ENCODE measurements around the gene CUBN. TPM values are rescaled to one million over a fixed set of nuclear protein-coding genes. Genes with fewer than 3 reads are reported as not detected.
A peak's percentile ranks its signal among the peaks of the same experiment; 100 is the strongest.

Gene CUBN
- total and polyA plus RNA-seq, 2 experiments from 2014 or later, result 0.41 to 0.65 TPM

- TF ChIP-seq EZH2 (IDR thresholded peaks at IDR 0.05; ENCODE audit: insufficient read depth, poor library complexity, severe bottlenecking), result no peak
- TF ChIP-seq EZH2phosphoT487 (IDR thresholded peaks at IDR 0.05; ENCODE audit: insufficient read depth, low read depth), result no peak
- Histone ChIP-seq H2AFZ (no peak overlapping the region), H3F3A (ENCODE audit: insufficient read depth) (peaks cover 11% of the 10 kb centered on the region; the same call in 1 of the 2 replicates), H3K4me3 (no peak overlapping the region), H4K20me1 (ENCODE audit: insufficient read depth) (no peaks in the 10 kb centered on the region), H3K9me2 (ENCODE audit: insufficient read depth) (no peaks in the 10 kb centered on the region), H3K79me2 (ENCODE audit: insufficient read depth) (no peaks in the 10 kb centered on the region), H3K4me2 (ENCODE audit: unreplicated experiment) (peak overlapping the region; percentile 65), H3K36me3 (ENCODE audit: low read depth) (no peaks in the 10 kb centered on the region), H3K27me3 (replicated peaks; ENCODE audit: insufficient read depth) (no peaks in the 10 kb centered on the region), H3K4me1 (ENCODE audit: insufficient read depth) (peaks cover 5% of the 10 kb centered on the region), H3K9ac (no peak overlapping the region), H3K9me3 (ENCODE audit: low read depth) (no peaks in the 10 kb centered on the region), H3K27ac (no peak overlapping the region)
- in situ Hi-C loops (cut with MboI), result no loop called here
- no peak for DNase-seq
- 67 to 76% methylated on average over 2 of the region's 2 CpGs for WGBS, 2 experiments (ENCODE audit: low coverage in 1 of 2, low lambda C conversion rate in 2 of 2, missing lambda C conversion rate in 2 of 2)
These were observed 20.6 kb downstream of the CUBN start for GRCh38 chr10:17109046-17109445.

DNA sequence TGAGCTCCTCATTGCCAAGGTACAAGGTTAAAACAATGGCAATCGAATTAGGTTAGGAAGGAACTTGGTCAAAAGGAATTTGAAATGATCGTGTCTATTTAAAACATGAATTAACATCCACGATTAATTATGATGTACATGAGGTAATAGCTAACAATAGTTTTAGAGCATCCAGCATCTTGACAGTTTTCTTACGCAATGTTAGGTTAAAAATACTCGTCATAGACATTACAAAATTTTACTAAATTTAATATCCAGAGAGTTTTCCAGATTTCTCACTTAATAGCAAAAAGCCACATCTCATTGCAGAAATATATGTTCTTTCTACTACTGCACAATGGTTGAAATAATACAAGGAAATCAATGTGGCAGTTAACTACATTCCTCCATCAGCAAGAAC lies 22.6 kb downstream of the CUBN start:
- Histone ChIP-seq H3K9ac (no peak overlapping the region), H3K4me2 (ENCODE audit: unreplicated experiment) (no peak overlapping the region), H3K9me3 (ENCODE audit: low read depth) (no peaks in the 10 kb centered on the region), H3K27me3 (replicated peaks; ENCODE audit: insufficient read depth) (no peaks in the 10 kb centered on the region), H2AFZ (no peak overlapping the region), H3F3A (ENCODE audit: insufficient read depth) (peaks cover 11% of the 10 kb centered on the region; the same call in 1 of the 2 replicates), H3K9me2 (ENCODE audit: insufficient read depth) (no peaks in the 10 kb centered on the region), H3K79me2 (ENCODE audit: insufficient read depth) (no peaks in the 10 kb centered on the region), H3K36me3 (ENCODE audit: low read depth) (no peaks in the 10 kb centered on the region), H3K27ac (no peak overlapping the region), H3K4me1 (ENCODE audit: insufficient read depth) (peaks cover 5% of the 10 kb centered on the region), H4K20me1 (ENCODE audit: insufficient read depth) (no peaks in the 10 kb centered on the region), H3K4me3 (no peak overlapping the region)
- WGBS, 2 experiments (ENCODE audit: low coverage in 1 of 2, low lambda C conversion rate in 2 of 2, missing lambda C conversion rate in 2 of 2), result 76 to 77% methylated on average over 5 of the region's 5 CpGs
- DNase-seq, result no peak
- TF ChIP-seq EZH2 (IDR thresholded peaks at IDR 0.05; ENCODE audit: insufficient read depth, poor library complexity, severe bottlenecking), result no peak
- in situ Hi-C loops (cut with MboI), result no loop called here

DNA sequence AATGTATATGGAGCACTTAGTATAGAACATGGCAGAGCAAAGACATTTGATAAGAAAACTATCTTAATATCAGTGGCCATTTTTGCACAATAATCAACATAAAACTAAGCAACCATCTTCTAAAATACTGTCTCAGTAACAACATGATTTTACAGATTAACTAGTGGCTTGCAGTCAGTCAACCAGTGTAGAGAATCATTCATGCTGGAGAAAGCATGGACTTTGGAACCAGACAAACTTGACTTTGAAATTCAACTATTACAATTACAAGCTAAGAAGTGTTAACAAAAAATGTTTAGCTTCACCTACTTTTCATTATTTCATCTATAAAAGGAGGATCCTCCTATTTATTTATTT lies 27.7 kb downstream of the CUBN start:
- no peaks in the 10 kb centered on the region for H3F3A ChIP-seq (ENCODE audit: insufficient read depth)
- no peak for TF ChIP-seq EZH2 (IDR thresholded peaks at IDR 0.05; ENCODE audit: insufficient read depth, poor library complexity, severe bottlenecking)
- TF ChIP-seq EZH2phosphoT487 (IDR thresholded peaks at IDR 0.05; ENCODE audit: insufficient read depth, low read depth), result no peak
- no peak overlapping the region for H3K27ac ChIP-seq
- H3K79me2 ChIP-seq (ENCODE audit: insufficient read depth), result no peaks in the 10 kb centered on the region
- no peaks in the 10 kb centered on the region for H3K9me2 ChIP-seq (ENCODE audit: insufficient read depth)
- H3K9ac ChIP-seq, result no peak overlapping the region
- no peak for DNase-seq
- no peaks in the 10 kb centered on the region for H3K27me3 ChIP-seq (replicated peaks; ENCODE audit: insufficient read depth)
- H3K9me3 ChIP-seq (ENCODE audit: low read depth), result peaks cover under 1% of the 10 kb centered on the region
- no peaks in the 10 kb centered on the region for H3K4me1 ChIP-seq (ENCODE audit: insufficient read depth)
- no peak overlapping the region for H3K4me2 ChIP-seq (ENCODE audit: unreplicated experiment)
- no peaks in the 10 kb centered on the region for H3K36me3 ChIP-seq (ENCODE audit: low read depth)
- in situ Hi-C loops (cut with MboI), result no loop called here
- no peak overlapping the region for H2AFZ ChIP-seq
- no peaks in the 10 kb centered on the region for H4K20me1 ChIP-seq (ENCODE audit: insufficient read depth)
- no peak overlapping the region for H3K4me3 ChIP-seq

DNA sequence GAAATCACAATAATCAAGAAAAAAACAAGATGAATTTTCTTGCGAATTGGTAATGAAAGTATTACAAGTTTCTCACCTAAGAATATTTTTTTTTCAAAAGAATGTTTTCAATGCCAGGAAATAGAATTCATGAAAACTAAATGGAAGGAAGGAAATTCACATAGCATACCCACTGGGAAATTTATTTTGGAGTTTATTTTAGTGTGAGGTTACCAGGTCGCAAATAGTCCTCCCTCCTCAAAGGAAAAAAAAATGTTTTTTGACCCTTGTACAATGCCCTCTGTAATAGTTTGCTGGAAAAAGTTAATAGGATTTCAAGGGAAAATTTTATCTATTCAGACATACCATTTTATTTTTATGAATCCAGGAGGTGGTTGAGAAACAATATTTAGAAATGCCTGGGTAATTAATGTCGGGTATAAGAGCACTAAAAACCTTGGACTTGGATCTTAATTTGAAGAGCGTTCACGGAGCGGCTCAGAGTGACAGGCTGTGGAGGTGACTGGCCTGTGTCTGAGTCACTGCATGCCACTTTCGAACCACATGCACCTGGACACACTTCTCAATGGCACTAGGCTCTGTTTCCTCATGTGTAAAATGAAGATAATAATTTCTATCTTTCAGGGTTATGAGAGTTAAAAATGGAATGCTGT lies 28.2 kb downstream of the CUBN start:
- H3K27me3 ChIP-seq (replicated peaks; ENCODE audit: insufficient read depth), result no peaks in the 10 kb centered on the region
- in situ Hi-C loops (cut with MboI), result no loop called here

GRCh38 chr10:17100586-17100985 lies 29.0 kb downstream of the CUBN start:
- no peaks in the 10 kb centered on the region for H3K36me3 ChIP-seq (ENCODE audit: low read depth)
- no peak overlapping the region for H3K27ac ChIP-seq
- H3K9ac ChIP-seq, result no peak overlapping the region
- no peaks in the 10 kb centered on the region for H3F3A ChIP-seq (ENCODE audit: insufficient read depth)
- H3K9me2 ChIP-seq (ENCODE audit: insufficient read depth), result no peaks in the 10 kb centered on the region
- no peaks in the 10 kb centered on the region for H3K4me1 ChIP-seq (ENCODE audit: insufficient read depth)
- no peak for DNase-seq
- TF ChIP-seq EZH2 (IDR thresholded peaks at IDR 0.05; ENCODE audit: insufficient read depth, poor library complexity, severe bottlenecking) (no peak), EZH2phosphoT487 (IDR thresholded peaks at IDR 0.05; ENCODE audit: insufficient read depth, low read depth) (no peak)
- 81 to 82% methylated on average over 9 of the region's 9 CpGs for WGBS, 2 experiments (ENCODE audit: low coverage in 1 of 2, low lambda C conversion rate in 2 of 2, missing lambda C conversion rate in 2 of 2)
- in situ Hi-C loops (cut with MboI), result no loop called here
- H3K27me3 ChIP-seq (replicated peaks; ENCODE audit: insufficient read depth), result no peaks in the 10 kb centered on the region
- H3K4me3 ChIP-seq, result no peak overlapping the region
- no peaks in the 10 kb centered on the region for H4K20me1 ChIP-seq (ENCODE audit: insufficient read depth)
- H2AFZ ChIP-seq, result no peak overlapping the region
- no peak overlapping the region for H3K4me2 ChIP-seq (ENCODE audit: unreplicated experiment)
- peaks cover 6% of the 10 kb centered on the region for H3K9me3 ChIP-seq (ENCODE audit: low read depth)
- H3K79me2 ChIP-seq (ENCODE audit: insufficient read depth), result no peaks in the 10 kb centered on the region

More for the DNA sequence above, 28.2 kb downstream of the CUBN start:
- Histone ChIP-seq H3K9me3 (ENCODE audit: low read depth) (peaks cover 6% of the 10 kb centered on the region), H2AFZ (no peak overlapping the region), H4K20me1 (ENCODE audit: insufficient read depth) (no peaks in the 10 kb centered on the region), H3F3A (ENCODE audit: insufficient read depth) (no peaks in the 10 kb centered on the region), H3K4me2 (ENCODE audit: unreplicated experiment) (no peak overlapping the region), H3K4me3 (no peak overlapping the region), H3K79me2 (ENCODE audit: insufficient read depth) (no peaks in the 10 kb centered on the region), H3K4me1 (ENCODE audit: insufficient read depth) (no peaks in the 10 kb centered on the region), H3K36me3 (ENCODE audit: low read depth) (no peaks in the 10 kb centered on the region), H3K9me2 (ENCODE audit: insufficient read depth) (no peaks in the 10 kb centered on the region), H3K9ac (no peak overlapping the region), H3K27ac (no peak overlapping the region)
- WGBS, 2 experiments (ENCODE audit: low coverage in 1 of 2, low lambda C conversion rate in 2 of 2, missing lambda C conversion rate in 2 of 2), result 91% methylated on average over 7 of the region's 7 CpGs
- TF ChIP-seq EZH2 (IDR thresholded peaks at IDR 0.05; ENCODE audit: insufficient read depth, poor library complexity, severe bottlenecking) (no peak), EZH2phosphoT487 (IDR thresholded peaks at IDR 0.05; ENCODE audit: insufficient read depth, low read depth) (no peak)
- DNase-seq, result no peak
